ENCODE data around the gene SLC22A23.

- TF ChIP-seq RFX5 (IDR thresholded peaks at IDR 0.05; ENCODE audit: low read depth, low read length) (no peak), ELK1 (IDR thresholded peaks at IDR 0.05; ENCODE audit: borderline replicate concordance, low read depth, low read length) (no peak), CTCF (conservative IDR thresholded peaks at IDR 0.05; ENCODE audit: low read depth, low read length) (no peak), MXI1 (IDR thresholded peaks at IDR 0.05; ENCODE audit: borderline replicate concordance, low read depth, low read length) (no peak), RAD21 (IDR thresholded peaks at IDR 0.05; ENCODE audit: low read length) (no peak), MAZ (IDR thresholded peaks at IDR 0.05; ENCODE audit: borderline replicate concordance, low read depth, low read length) (no peak), NFE2L2 (IDR thresholded peaks at IDR 0.05; ENCODE audit: low read depth, low read length) (no peak), POLR2A (IDR thresholded peaks at IDR 0.05; ENCODE audit: low read depth, low read length) (no peak), USF2 (IDR thresholded peaks at IDR 0.05; ENCODE audit: low read depth, low read length) (no peak), CEBPB (IDR thresholded peaks at IDR 0.05; ENCODE audit: low read depth, low read length) (no peak), CHD1 (IDR thresholded peaks at IDR 0.05; ENCODE audit: low read depth, low read length) (no peak), SMC3 (IDR thresholded peaks at IDR 0.05; ENCODE audit: low read depth, low read length) (no peak), MAFK (IDR thresholded peaks at IDR 0.05; ENCODE audit: low read depth, low read length) (no peak), FOS (IDR thresholded peaks at IDR 0.05; ENCODE audit: low read depth, low read length) (no peak)
Observed at GRCh38 chr6:3260772-3261517, 195.9 kb downstream of the SLC22A23 start.
